AML-193 (cell line): ENCODE results near the gene OR51E1.

Experiments used
- DNase-seq, 2 experiments: peaks; one replicate each; lab custom pipeline; 2025; lab: John Stamatoyannopoulos, UW

OR51E1 gene

GRCh38 chr11:4643682-4644081, at the start of gene OR51E1:
Gene OR51E1 (plus strand): TSS chr11:4643982. CDS start chr11:4652527, 8,545 bp downstream.
- DNase-seq: no peak

- DNase-seq: no peak
Observed at GRCh38 chr11:4605057-4605456, 38.7 kb upstream of the OR51E1 start.

- peak; percentile 11 to 42 for DNase-seq
Observed at GRCh38 chr11:4606231-4607015, 37.4 kb upstream of the OR51E1 start.

GRCh38 chr11:4607096-4607495, 36.7 kb upstream of the OR51E1 start:
- no peak for DNase-seq

GRCh38 chr11:4607781-4608666, 35.8 kb upstream of the OR51E1 start, which contains the start of gene TRIM68:
Gene TRIM68 (minus strand): TSS chr11:4608231. CDS start chr11:4605504, 2,727 bp downstream.
- DNase-seq: peak; percentile 89 to 92

GRCh38 chr11:4610258-4610935, 33.4 kb upstream of the OR51E1 start:
- DNase-seq: peak in 1 of 2 experiments; percentile 25

- DNase-seq: no peak
Observed at GRCh38 chr11:4611986-4612385, 31.8 kb upstream of the OR51E1 start.

GRCh38 chr11:4615856-4616444, 27.8 kb upstream of the OR51E1 start:
- no peak for DNase-seq

GRCh38 chr11:4619514-4619913, 24.3 kb upstream of the OR51E1 start:
- DNase-seq: no peak

GRCh38 chr11:4626207-4627099, 17.3 kb upstream of the OR51E1 start:
- DNase-seq: peak; percentile 59 to 72

- DNase-seq: no peak
Observed at GRCh38 chr11:4636136-4636535, 7.6 kb upstream of the OR51E1 start.

GRCh38 chr11:4636962-4637661, 6.7 kb upstream of the OR51E1 start, which contains the start of gene OR51D1:
Gene OR51D1 (plus strand): TSS chr11:4637477. CDS start chr11:4639791, 2,314 bp downstream.
- peak; percentile 26 to 44 for DNase-seq

GRCh38 chr11:4637662-4638047, 6.1 kb upstream of the OR51E1 start:
- DNase-seq: no peak

GRCh38 chr11:4639931-4640330, 3.9 kb upstream of the OR51E1 start:
- DNase-seq: no peak

- DNase-seq: no peak
Observed at GRCh38 chr11:4641501-4641900, 2.3 kb upstream of the OR51E1 start.

GRCh38 chr11:4642043-4642442, 1.7 kb upstream of the OR51E1 start:
- DNase-seq: no peak

- DNase-seq: no peak
Observed at GRCh38 chr11:4643076-4643475, 706 bp upstream of the OR51E1 start.

GRCh38 chr11:4644233-4644632, 451 bp downstream of the OR51E1 start:
- DNase-seq: no peak

- DNase-seq: no peak
Observed at GRCh38 chr11:4645974-4646373, 2.2 kb downstream of the OR51E1 start.

- no peak for DNase-seq
Observed at GRCh38 chr11:4647766-4648165, 4.0 kb downstream of the OR51E1 start.
